Type B pancreatic cell (in vitro differentiated cells): ENCODE measurements around the gene PLPPR1. TPM values are rescaled to one million over a fixed set of nuclear protein-coding genes. Genes with fewer than 3 reads are reported as not detected.

ENCODE experiments used
- DNase-seq: peaks from one replicate; pipeline ENCODE4 v3.0.0; 2021; ENCODE audit warnings: mixed read lengths; ENCODE audit not compliant: unreplicated experiment; ENCODE audit errors: extremely low spot score
- H3K27ac Mint-ChIP-seq: 2 replicates; pipeline ENCODE4 v1.8.0; 2021; ENCODE audit warnings: mild to moderate bottlenecking, mixed read lengths
- H3K27me3 Mint-ChIP-seq: 2 replicates; pipeline ENCODE4 v1.8.0; 2021; ENCODE audit warnings: mixed read lengths
- H3K36me3 Mint-ChIP-seq: 2 replicates; pipeline ENCODE4 v1.8.0; 2021; ENCODE audit warnings: mixed read lengths
- H3K4me1 Mint-ChIP-seq: one replicate; pipeline ENCODE4 v1.8.0; 2021; ENCODE audit warnings: mixed read lengths; ENCODE audit not compliant: unreplicated experiment
- H3K4me3 Mint-ChIP-seq: 2 replicates; pipeline ENCODE4 v1.8.0; 2021; ENCODE audit warnings: mild to moderate bottlenecking, mixed read lengths
- H3K9me3 Mint-ChIP-seq: 2 replicates; pipeline ENCODE4 v1.8.0; 2021; ENCODE audit warnings: mixed read lengths
- CTCF ChIP-seq: fragments of 200-600 bp; sonication (generic); conservative IDR thresholded peaks from 2 replicates; pipeline ENCODE4 v1.5.0; 2021; ENCODE audit warnings: antibody characterized with exemption, mild to moderate bottlenecking
- total RNA-seq: library from RNA; stranded (reverse); gene quantifications from 2 replicates; pipeline ENCODE4 v1.2.1, GENCODE V29; 2021; ENCODE audit warnings: low replicate concordance

Gene PLPPR1
- total RNA-seq, 1 donor from 2014 or later = 3.2 TPM

GRCh38 chr9:101354143-101354764 lies 325.7 kb downstream of the PLPPR1 start:
- H3K27ac Mint-ChIP-seq = no peak overlapping the region

GRCh38 chr9:101354765-101355708 lies 326.5 kb downstream of the PLPPR1 start:
- H3K36me3 Mint-ChIP-seq = no peaks in the 10 kb centered on the region
- TF ChIP-seq CTCF = no peak
- no peaks in the 10 kb centered on the region for H3K4me1 Mint-ChIP-seq
- H3K4me3 Mint-ChIP-seq = no peak overlapping the region
- no peak overlapping the region for H3K27ac Mint-ChIP-seq
- DNase-seq = no peak
- H3K9me3 Mint-ChIP-seq = no peaks in the 10 kb centered on the region
- no peaks in the 10 kb centered on the region for H3K27me3 Mint-ChIP-seq

More at GRCh38 chr9:101354143-101354764, 325.7 kb downstream of the PLPPR1 start:
- Mint-ChIP-seq H3K36me3 (no peaks in the 10 kb centered on the region), H3K4me3 (no peak overlapping the region), H3K9me3 (peaks cover 2% of the 10 kb centered on the region), H3K4me1 (no peaks in the 10 kb centered on the region), H3K27me3 (no peaks in the 10 kb centered on the region)
- no peak for DNase-seq
- TF ChIP-seq CTCF = no peak

GRCh38 chr9:101356619-101357018 lies 328.1 kb downstream of the PLPPR1 start:
- no peaks in the 10 kb centered on the region for H3K4me1 Mint-ChIP-seq
- H3K9me3 Mint-ChIP-seq = no peaks in the 10 kb centered on the region
- no peak for DNase-seq
- H3K27me3 Mint-ChIP-seq = no peaks in the 10 kb centered on the region
- H3K27ac Mint-ChIP-seq = no peak overlapping the region
- H3K4me3 Mint-ChIP-seq = no peak overlapping the region
- H3K36me3 Mint-ChIP-seq = no peaks in the 10 kb centered on the region
- TF ChIP-seq CTCF = no peak

GRCh38 chr9:101359679-101360078 lies 331.2 kb downstream of the PLPPR1 start:
- Mint-ChIP-seq H3K4me1 (no peaks in the 10 kb centered on the region), H3K9me3 (no peaks in the 10 kb centered on the region), H3K4me3 (no peak overlapping the region), H3K36me3 (no peaks in the 10 kb centered on the region), H3K27me3 (no peaks in the 10 kb centered on the region), H3K27ac (no peak overlapping the region)
- DNase-seq = no peak
- no peak for TF ChIP-seq CTCF

GRCh38 chr9:101360647-101361046 lies 332.1 kb downstream of the PLPPR1 start:
- no peaks in the 10 kb centered on the region for H3K36me3 Mint-ChIP-seq
- no peaks in the 10 kb centered on the region for H3K4me1 Mint-ChIP-seq
- no peak for DNase-seq
- H3K27me3 Mint-ChIP-seq = no peaks in the 10 kb centered on the region
- no peak overlapping the region for H3K4me3 Mint-ChIP-seq
- H3K9me3 Mint-ChIP-seq = no peaks in the 10 kb centered on the region
- TF ChIP-seq CTCF = no peak
- H3K27ac Mint-ChIP-seq = no peak overlapping the region
